Astrocyte of the cerebellum (primary cell): Measurements from ENCODE around the gene ZBTB16.

Experiments
- DNase-seq: peaks from one replicate; pipeline ENCODE4 v3.0.0-alpha.2; 2011; ENCODE audit warnings: low read depth
- H3K4me3 ChIP-seq: 2 replicates; pipeline ENCODE4 v1.5.1; 2011; ENCODE audit warnings: mild to moderate bottlenecking, low read depth, low read length, moderate library complexity
- CTCF ChIP-seq: IDR thresholded peaks from 2 replicates; pipeline ENCODE4 v1.5.1; 2012; ENCODE audit warnings: low read length, low read depth, moderate library complexity, mild to moderate bottlenecking; ENCODE audit errors: missing control alignments
- in situ Hi-C: cut with HindIII; loops from 2 replicates; pipeline ENCODE4 v1.10.0; 2017; ENCODE audit warnings: low sequenced_read_pairs

The ZBTB16 gene

DNA sequence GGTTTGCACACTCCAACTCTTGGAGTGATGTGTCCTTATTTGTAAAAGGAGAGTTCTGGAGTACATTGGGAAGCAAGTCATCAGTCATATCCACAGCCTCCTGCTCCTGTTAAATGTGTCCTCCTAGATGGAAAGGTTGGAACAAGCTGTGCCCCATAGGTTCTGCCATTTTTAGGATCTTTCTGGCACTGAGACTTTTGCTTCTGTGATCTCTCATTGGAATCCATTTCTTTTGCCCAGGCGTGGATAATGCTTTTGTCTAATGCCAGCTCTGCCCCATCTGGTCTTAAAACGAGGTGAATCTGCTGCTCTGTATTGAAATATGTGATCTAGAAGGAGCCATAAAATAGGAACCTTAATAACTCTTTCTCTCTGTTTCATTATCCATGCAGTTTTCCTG, 66.4 kb downstream of the ZBTB16 start:
- in situ Hi-C loops = no loop called here
- no peak for TF ChIP-seq CTCF
- no peak for DNase-seq
- no peak overlapping the region for H3K4me3 ChIP-seq

GRCh38 chr11:114128399-114128798, 68.9 kb downstream of the ZBTB16 start:
- TF ChIP-seq CTCF = no peak
- DNase-seq = no peak
- in situ Hi-C loops = no loop called here
- no peak overlapping the region for H3K4me3 ChIP-seq

DNA sequence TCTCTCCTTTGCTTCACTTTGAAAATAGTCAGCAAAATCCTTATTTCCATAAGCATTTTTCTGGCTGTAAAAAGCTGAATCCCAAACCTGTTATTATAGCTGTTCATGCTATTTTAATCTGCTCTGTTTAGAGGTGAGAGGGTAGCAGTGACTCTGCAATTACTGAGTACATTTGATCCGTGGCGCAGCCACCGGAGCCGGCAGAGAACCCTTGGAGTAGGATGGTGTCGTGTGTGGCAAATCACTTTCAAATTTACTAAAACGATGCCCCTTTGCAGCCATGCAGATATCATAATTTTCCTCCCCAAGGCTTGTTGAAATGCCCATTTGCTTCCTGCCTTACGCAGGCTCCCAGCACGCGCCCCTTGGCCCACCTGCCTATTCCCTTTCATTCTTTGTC, 69.6 kb downstream of the ZBTB16 start:
- DNase-seq = no peak
- H3K4me3 ChIP-seq = no peak overlapping the region
- in situ Hi-C loops = no loop called here
- no peak for TF ChIP-seq CTCF

GRCh38 chr11:114129699-114130098, 70.2 kb downstream of the ZBTB16 start:
- in situ Hi-C loops = no loop called here
- DNase-seq = no peak
- no peak for TF ChIP-seq CTCF
- no peak overlapping the region for H3K4me3 ChIP-seq

- H3K4me3 ChIP-seq = no peak overlapping the region
- TF ChIP-seq CTCF = no peak
- in situ Hi-C loops = no loop called here
- DNase-seq = no peak
Measured at GRCh38 chr11:114130115-114130576, 70.6 kb downstream of the ZBTB16 start.

DNA sequence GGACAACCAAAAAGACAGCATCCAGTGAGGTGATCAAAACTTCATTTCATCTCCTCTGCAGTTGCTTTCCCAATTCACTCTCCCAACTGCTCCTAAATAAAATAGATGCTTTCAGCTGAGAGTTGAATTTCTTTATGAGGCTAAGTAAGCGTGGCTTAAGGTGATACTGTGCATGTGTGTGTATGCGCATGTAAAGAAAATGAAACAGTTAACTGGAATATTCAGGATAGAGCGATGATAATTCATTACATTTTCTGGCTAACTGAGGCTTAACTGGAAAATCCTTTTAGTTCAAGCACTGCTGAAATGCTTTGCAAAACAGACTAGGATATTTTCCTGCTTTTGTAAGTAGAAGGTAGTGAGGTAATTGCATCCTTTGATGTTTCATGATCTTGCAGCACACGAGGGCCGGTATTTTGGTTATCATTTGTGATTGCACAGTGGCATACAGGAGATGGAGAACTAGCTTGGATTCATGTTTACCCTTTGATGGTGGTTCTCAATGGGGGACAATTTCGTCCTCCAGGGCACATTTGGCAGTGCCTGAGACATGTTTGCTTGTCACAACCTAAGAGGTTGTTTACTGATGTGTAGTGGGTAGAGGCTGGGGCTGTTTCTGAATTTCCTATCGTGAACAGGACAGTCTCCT, 71.2 kb downstream of the ZBTB16 start:
- DNase-seq = no peak
- H3K4me3 ChIP-seq = no peak overlapping the region
- in situ Hi-C loops = no loop called here
- TF ChIP-seq CTCF = no peak
